Activated T-helper 2 cell treated with anti-CD3 and anti-CD28 coated beads, Interferon-gamma antibody, Interleukin-2, Interleukin-4, amounts not matched to agents 10 μg/mL and 5 μg/mL and 100 μg/mL, durations not matched to agents 14 hours and 24 hours and 36 hours (primary cell): ENCODE results near the gene ANKRD44. TPM values are rescaled to one million over a fixed set of nuclear protein-coding genes. Genes with fewer than 3 reads are reported as not detected.

Source experiments
- DNase-seq: peaks from one replicate; pipeline ENCODE4 v3.0.0; 2021; ENCODE audit warnings: low spot score
- H3K27ac Mint-ChIP-seq: one replicate; pipeline ENCODE4 v1.8.0; 2021; ENCODE audit warnings: mixed read lengths
- H3K27me3 Mint-ChIP-seq: one replicate; pipeline ENCODE4 v1.8.0; 2021; ENCODE audit warnings: low read depth, mixed read lengths
- H3K36me3 Mint-ChIP-seq: one replicate; pipeline ENCODE4 v1.8.0; 2021; ENCODE audit warnings: low read depth, mixed read lengths
- H3K4me1 Mint-ChIP-seq: one replicate; pipeline ENCODE4 v1.8.0; 2021; ENCODE audit warnings: low read depth, mixed read lengths
- H3K4me3 Mint-ChIP-seq: one replicate; pipeline ENCODE4 v1.8.0; 2021; ENCODE audit warnings: low read depth, mild to moderate bottlenecking, moderate library complexity, mixed read lengths
- H3K9me3 Mint-ChIP-seq: one replicate; pipeline ENCODE4 v1.8.0; 2021; ENCODE audit warnings: mixed read lengths
- intact Hi-C: fragments of 100-400 bp; cut with micrococcal nuclease; formaldehyde crosslinking; loops from one replicate; pipeline ENCODE4 v1.15.1; 2023
- total RNA-seq: library from RNA; stranded (reverse); gene quantifications from 2 replicates; pipeline ENCODE4 v1.2.3, GENCODE V29; 2022

The ANKRD44 gene
- total RNA-seq, 1 donor from 2014 or later = 120 TPM

DNA sequence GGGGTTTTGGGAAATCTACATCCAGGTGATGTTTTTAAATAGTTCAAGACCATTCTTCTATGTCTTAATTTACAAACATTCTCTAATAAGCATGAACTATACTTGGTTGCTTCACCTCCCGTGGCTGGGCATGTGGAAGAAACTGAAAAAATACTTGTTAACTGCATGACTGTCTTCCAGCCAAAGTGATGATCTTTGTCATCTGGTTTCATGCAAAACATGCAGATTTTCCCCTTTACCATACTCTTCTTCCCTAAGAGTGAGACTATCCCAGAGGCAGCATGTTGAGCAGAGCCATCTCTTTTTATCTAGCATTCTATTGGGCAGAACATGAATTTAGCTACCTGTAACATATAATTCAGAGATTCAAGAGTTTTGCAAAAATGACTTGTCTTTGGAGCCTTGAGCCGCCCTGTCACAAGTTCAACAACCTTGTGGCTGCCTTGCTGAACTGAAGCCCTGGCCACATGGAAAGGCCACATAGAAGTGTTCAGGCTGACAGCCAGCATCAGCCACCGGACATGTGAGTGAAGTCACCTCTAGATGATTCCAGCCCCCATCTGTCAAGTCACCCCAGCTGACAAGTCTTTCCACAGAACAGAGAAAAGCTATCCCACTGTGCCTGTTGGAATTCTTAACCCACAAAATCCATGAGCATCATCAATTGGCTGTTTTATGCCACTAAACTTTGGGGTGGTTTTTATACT lies 142.8 kb downstream of the ANKRD44 start:
- no peaks in the 10 kb centered on the region for H3K27me3 Mint-ChIP-seq
- peaks cover 36% of the 10 kb centered on the region for H3K4me1 Mint-ChIP-seq
- peaks cover 16% of the 10 kb centered on the region for H3K36me3 Mint-ChIP-seq
- intact Hi-C loops = loop anchor here (1.0 to 5.0 kb wide), 2 partner anchors 54 to 210 kb away; no protein-coding TSS in a partner anchor
- no peak overlapping the region for H3K4me3 Mint-ChIP-seq
- no peak for DNase-seq
- H3K9me3 Mint-ChIP-seq = no peaks in the 10 kb centered on the region
- H3K27ac Mint-ChIP-seq = peak overlapping the region; percentile 41

DNA sequence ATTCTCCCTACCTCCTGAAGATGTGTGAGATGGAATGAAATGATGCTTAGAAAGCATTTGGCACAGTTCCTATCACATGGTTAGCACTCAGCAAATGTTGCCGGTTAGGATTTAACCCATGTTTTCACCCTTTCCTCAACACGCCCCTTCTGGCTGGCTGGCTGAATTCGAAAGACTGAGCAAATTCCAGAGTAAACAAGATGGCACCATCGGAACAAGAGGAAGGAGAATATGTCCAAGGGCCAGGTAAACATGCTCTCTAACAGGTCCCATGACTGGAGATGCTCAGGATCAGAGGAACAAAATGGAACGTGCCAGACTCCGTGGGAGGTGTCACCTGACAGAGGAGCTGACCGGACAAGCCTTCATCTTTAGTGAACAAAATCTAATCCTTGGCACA lies 145.6 kb downstream of the ANKRD44 start:
- H3K27me3 Mint-ChIP-seq = no peaks in the 10 kb centered on the region
- intact Hi-C loops = loop anchor here (5.0 kb wide), 1 partner anchor 212 kb away; no protein-coding TSS in a partner anchor
- H3K4me1 Mint-ChIP-seq = peaks cover 51% of the 10 kb centered on the region
- H3K4me3 Mint-ChIP-seq = no peak overlapping the region
- peaks cover 11% of the 10 kb centered on the region for H3K36me3 Mint-ChIP-seq
- peak overlapping the region; percentile 39 for H3K27ac Mint-ChIP-seq
- no peak for DNase-seq
- no peaks in the 10 kb centered on the region for H3K9me3 Mint-ChIP-seq

DNA sequence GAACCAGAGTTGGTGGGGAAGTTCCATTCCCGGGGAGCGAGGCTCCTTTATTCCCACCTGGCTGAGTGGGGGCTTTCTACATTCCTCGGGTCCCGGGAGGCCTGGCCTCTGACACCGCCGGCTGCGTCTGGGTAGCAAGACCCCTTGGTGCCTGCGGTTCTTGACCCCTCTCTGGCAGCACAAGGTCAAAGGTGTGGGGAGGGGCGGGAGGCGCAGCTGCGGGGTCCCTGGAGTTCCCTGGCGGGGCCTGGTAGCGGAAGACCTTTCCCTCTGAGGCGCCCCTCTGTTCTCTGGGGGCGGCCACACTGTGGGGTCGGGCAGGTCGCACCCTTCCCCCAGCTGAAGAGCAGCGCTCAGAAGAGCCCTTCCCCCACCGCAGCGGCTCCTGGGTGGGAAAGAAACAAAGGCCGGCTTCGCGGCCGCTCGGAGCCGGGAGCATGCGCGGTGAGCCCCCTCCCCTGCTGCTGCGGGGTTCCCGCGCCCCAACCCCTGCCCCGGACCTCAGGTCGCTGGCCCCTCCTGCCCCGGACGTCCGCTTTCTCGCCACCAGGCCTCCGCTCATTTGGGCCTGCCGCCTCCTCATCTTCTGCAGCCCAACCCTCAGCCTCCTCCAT lies 146.3 kb downstream of the ANKRD44 start:
- no peak for DNase-seq
- no peaks in the 10 kb centered on the region for H3K9me3 Mint-ChIP-seq
- peaks cover 55% of the 10 kb centered on the region for H3K4me1 Mint-ChIP-seq
- peak overlapping the region; percentile 39 for H3K27ac Mint-ChIP-seq
- intact Hi-C loops = no loop called here
- no peak overlapping the region for H3K4me3 Mint-ChIP-seq
- H3K27me3 Mint-ChIP-seq = no peaks in the 10 kb centered on the region
- peaks cover 16% of the 10 kb centered on the region for H3K36me3 Mint-ChIP-seq

DNA sequence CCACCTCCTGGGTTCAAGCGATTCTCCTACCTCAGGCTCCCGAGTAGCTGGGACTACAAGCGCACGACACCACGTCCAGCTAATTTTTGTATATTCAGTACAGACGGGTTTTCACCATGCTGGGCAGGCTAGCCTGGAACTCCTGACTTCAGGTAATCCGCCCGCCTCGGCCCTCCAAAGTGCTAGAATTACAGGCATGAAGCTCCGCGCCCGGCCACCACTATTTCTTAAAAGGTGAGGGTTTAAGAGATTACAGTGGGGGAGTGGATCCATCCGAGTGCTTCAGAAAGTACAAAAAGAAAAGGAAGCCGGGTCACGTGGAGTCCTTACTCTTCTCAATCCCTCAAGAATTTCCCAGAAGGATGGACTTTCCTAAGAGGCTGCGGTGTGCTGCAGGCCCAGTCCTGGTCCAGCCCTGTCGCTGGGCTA lies 146.9 kb downstream of the ANKRD44 start:
- intact Hi-C loops = no loop called here

DNA sequence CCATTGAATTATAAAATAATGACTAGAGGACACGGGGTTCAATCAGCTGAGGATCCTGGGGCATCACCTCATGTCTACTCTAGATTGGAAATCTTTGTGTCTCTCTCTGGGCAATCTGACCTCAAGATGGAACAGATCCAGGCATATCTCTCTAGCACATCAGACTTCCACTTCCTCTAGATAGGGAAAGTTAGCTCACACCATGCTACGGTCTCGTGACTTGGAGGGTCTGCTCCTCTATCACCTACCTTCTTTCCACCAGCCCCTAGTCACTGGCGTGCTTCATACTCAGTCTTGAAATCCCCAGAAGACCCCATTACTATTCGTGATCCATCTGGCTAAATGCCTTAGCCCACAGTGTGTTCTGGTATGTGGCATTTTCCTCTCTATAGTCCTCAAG lies 148.8 kb downstream of the ANKRD44 start:
- no peaks in the 10 kb centered on the region for H3K27me3 Mint-ChIP-seq
- no peak overlapping the region for H3K4me3 Mint-ChIP-seq
- peaks cover 2% of the 10 kb centered on the region for H3K9me3 Mint-ChIP-seq
- H3K36me3 Mint-ChIP-seq = peaks cover 26% of the 10 kb centered on the region
- peaks cover 51% of the 10 kb centered on the region for H3K4me1 Mint-ChIP-seq
- H3K27ac Mint-ChIP-seq = peak overlapping the region; percentile 8
- DNase-seq = no peak
- intact Hi-C loops = no loop called here

More for the DNA sequence above, 146.9 kb downstream of the ANKRD44 start:
- Mint-ChIP-seq H3K4me1 (peaks cover 55% of the 10 kb centered on the region), H3K36me3 (peaks cover 20% of the 10 kb centered on the region), H3K27ac (no peak overlapping the region), H3K9me3 (no peaks in the 10 kb centered on the region), H3K4me3 (no peak overlapping the region), H3K27me3 (no peaks in the 10 kb centered on the region)
- DNase-seq = no peak

DNA sequence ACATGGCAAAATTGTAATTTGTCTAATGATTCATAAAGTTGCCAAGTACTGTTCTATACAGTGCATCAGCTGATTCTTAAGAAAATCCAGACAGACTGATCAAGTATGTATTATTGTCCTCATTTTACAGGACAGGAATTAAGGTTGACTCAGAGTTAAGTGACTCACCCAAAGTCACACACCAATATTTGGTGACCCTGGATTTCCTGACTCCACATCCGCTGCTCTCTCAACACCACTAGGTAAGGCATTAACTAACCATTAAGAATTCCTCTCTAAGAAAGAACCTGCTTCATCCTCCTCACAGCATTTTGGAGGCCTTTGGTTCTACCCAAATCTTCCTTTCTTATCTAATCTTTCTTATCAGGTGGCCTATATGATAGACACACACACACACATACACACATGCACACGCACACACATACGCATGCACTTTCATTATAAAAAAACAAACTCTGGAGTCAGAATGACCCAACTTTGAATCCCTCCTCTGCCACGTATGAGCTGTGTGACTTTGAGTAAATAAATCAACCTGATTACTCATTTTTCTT lies 150.8 kb downstream of the ANKRD44 start:
- Mint-ChIP-seq H3K4me1 (peaks cover 59% of the 10 kb centered on the region), H3K27me3 (no peaks in the 10 kb centered on the region), H3K4me3 (no peak overlapping the region), H3K27ac (peak overlapping the region; percentile 78), H3K9me3 (peaks cover 11% of the 10 kb centered on the region), H3K36me3 (peaks cover 37% of the 10 kb centered on the region)
- intact Hi-C loops = loop anchor here (1.0 to 2.0 kb wide), 2 partner anchors 15 to 31 kb away; no protein-coding TSS in a partner anchor
- DNase-seq = no peak

DNA sequence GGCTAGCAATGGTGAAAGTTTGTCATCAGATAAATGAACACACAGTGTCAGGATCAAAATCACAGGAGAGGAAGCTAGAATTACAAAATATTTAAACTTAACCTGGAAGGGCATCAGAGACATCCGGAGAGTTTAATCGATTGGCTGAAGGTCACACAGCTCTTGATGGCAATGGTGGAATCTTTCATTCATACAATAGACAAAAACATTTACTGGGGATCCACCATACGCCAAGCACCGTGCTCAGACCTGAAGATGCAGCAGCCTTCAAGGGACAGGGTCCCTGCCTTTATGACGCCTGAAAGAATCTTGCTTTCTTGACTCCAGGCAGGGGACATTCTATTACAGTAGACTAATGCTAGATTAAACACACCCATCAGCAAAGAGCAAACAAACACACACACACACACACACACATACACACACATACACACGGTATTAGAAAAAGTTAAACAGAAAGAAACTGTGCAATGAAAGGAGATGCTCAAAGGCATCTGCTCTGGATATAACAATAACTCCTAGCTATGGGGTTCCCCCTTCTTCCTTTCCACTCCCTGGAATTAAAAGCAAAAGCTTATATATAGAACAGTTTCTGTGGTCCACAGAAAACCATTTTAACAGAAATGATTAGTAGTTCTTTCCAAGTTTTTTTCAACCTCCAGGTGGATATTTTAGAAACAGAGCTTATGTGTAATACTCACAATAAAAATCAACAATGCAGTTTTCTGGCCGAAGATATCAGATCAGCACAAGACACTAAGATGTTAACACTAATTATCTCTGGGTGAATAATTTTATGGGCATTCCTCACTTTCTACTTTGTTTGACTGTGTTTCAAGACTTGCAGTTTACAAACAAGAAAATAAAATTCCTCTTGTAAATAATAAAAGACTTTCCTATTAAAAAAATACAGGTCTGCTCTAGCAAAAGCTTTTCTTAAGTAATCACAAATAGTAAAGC lies 151.7 kb downstream of the ANKRD44 start:
- H3K27me3 Mint-ChIP-seq = no peaks in the 10 kb centered on the region
- H3K36me3 Mint-ChIP-seq = peaks cover 35% of the 10 kb centered on the region
- H3K4me3 Mint-ChIP-seq = no peak overlapping the region
- peak overlapping the region; percentile 78 for H3K27ac Mint-ChIP-seq
- no peak for DNase-seq
- H3K4me1 Mint-ChIP-seq = peaks cover 59% of the 10 kb centered on the region
- H3K9me3 Mint-ChIP-seq = peaks cover 11% of the 10 kb centered on the region
- intact Hi-C loops = loop anchor here (1.0 to 2.0 kb wide), 2 partner anchors 14 to 31 kb away; no protein-coding TSS in a partner anchor

DNA sequence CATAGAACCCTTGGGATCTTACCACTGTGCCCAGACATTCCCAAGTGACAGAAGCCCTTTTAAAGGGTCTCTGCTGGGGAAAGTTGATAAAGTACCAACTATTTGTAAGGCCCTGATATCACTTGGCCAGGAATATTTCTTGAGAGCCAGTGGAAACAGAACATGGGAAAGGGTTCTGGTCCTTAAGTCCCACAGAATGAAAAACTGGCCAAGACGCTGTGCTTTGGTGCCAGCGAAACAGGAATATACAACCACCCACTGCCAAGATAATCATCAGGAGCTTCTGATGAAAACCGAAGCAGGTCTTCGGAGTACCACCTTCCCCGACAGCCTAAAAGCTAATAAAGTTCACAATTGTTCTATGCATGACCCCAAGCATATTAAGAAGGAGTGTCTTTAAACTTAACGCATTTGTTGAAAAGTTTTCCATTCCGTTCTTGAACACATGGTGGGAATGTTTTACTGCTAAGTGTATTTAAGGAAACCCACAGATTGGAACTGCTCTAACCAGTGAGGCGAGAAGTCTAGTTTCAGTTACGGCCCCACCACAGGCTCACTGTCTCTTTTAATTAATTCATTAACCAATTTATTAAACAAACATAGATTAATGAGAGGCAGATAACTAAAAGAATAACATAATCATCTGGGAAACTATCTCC lies 152.6 kb downstream of the ANKRD44 start:
- Mint-ChIP-seq H3K9me3 (peaks cover 11% of the 10 kb centered on the region), H3K36me3 (peaks cover 42% of the 10 kb centered on the region), H3K4me1 (peaks cover 63% of the 10 kb centered on the region), H3K4me3 (no peak overlapping the region), H3K27me3 (no peaks in the 10 kb centered on the region), H3K27ac (peak overlapping the region; percentile 39)
- DNase-seq = no peak
- intact Hi-C loops = loop anchor here (2.0 kb wide), 1 partner anchor 13 kb away; no protein-coding TSS in a partner anchor

DNA sequence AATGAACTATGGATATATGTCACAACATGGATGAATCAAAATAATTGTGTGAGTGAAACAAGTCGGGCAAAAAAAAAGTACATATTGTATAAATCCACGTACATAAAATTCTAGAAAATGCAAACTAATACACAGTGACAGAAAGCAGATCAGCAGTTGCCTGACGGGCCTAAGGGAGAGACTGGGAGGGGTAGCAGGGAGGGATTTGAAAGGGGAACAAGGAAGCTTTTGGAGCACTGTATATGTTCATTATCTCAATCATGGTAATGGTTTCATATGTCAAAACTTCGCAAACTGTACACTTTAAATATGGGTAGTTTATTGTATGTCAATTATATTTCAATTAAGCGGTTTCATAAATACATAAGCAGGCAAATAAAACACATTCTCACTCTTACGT lies 153.8 kb downstream of the ANKRD44 start:
- Mint-ChIP-seq H3K9me3 (peaks cover 11% of the 10 kb centered on the region), H3K27me3 (no peaks in the 10 kb centered on the region), H3K4me1 (peaks cover 64% of the 10 kb centered on the region), H3K4me3 (no peak overlapping the region), H3K36me3 (peaks cover 52% of the 10 kb centered on the region), H3K27ac (no peak overlapping the region)
- DNase-seq = no peak
- intact Hi-C loops = no loop called here

DNA sequence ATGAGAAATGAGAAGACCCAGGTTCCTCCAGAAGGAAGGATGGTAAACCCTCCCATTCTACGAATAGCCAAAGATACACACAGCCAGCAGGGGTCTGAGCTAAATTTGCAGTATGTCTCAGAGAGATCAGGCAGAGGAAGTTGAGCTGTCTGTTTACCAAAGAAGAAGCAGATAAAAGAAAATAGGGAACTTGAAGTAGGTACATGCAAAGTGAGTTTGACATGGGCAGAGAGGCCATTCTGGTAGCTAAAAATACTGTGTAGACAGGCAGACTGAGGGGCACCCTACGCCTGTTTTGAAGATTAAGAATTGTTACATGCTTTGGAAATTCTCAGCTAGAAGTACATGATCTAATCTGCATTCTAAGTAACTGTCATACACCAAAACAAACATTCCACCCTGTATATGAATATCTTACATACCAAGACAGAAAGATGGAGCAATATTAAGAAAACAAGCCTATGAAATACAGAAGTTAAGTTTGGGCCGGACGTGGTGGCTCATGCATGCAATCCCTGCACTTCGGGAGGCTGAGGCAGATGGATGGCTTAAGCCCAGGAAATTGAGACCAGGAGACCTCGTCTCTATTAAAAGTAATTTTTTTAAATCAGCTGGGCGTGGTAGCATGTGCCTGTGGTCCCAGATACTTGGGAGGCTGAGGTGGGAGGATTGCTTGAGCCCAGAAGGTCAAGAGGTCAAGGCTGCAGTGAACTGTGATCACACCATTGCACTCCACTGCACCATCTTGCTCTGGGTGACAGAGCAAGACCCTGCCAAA lies 157.9 kb downstream of the ANKRD44 start:
- Mint-ChIP-seq H3K27ac (peak overlapping the region; percentile 59), H3K4me1 (peaks cover 58% of the 10 kb centered on the region), H3K36me3 (peaks cover 45% of the 10 kb centered on the region), H3K27me3 (no peaks in the 10 kb centered on the region), H3K9me3 (peaks cover 11% of the 10 kb centered on the region), H3K4me3 (peak overlapping the region; percentile 6)
- intact Hi-C loops = no loop called here
- no peak for DNase-seq

DNA sequence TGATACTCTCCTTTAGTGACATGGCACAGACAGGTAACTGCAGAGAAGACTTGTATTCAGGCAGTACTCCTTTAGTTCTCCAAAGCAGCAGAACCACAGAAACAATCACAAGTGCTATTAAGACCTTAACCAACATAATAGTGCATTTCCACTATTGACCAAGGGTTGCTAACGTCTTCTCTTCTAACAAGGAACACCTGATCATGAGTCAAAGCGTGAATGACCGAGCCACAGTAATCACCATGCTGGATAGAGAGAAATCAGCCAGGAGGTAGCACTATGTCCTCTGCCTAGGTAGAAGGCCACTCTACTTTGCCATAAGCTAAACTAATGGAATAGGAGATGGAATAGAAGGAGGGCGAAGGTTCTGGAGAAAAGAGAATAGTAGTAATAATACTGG lies 161.0 kb downstream of the ANKRD44 start:
- Mint-ChIP-seq H3K27ac (no peak overlapping the region), H3K4me3 (no peak overlapping the region), H3K4me1 (peaks cover 73% of the 10 kb centered on the region), H3K9me3 (no peaks in the 10 kb centered on the region), H3K36me3 (peaks cover 48% of the 10 kb centered on the region), H3K27me3 (no peaks in the 10 kb centered on the region)
- DNase-seq = no peak
- intact Hi-C loops = no loop called here
